Mucosa of gallbladder (tissue), 1 donor: Measurements from ENCODE around the gene CUX1. TPM values are rescaled to one million over a fixed set of nuclear protein-coding genes. Genes with fewer than 3 reads are reported as not detected.

Source experiments
- DNase-seq: peaks from one replicate; pipeline ENCODE4 v3.0.0-alpha.2; 2020; ENCODE audit warnings: low spot score
- total RNA-seq: library from RNA; stranded (reverse); gene quantifications from one replicate; pipeline ENCODE4 v1.2.1, GENCODE V29; 2021
- donor health status: DM: no; HTN: no; CAD: no.

Gene CUX1
- total RNA-seq, 1 donor from 2014 or later = 129 TPM

GRCh38 chr7:102266541-102266940 lies 449.1 kb downstream of the CUX1 start:
- no peak for DNase-seq

GRCh38 chr7:102268635-102269034 lies 451.2 kb downstream of the CUX1 start:
- DNase-seq = no peak

- no peak for DNase-seq
These were observed 452.9 kb downstream of the CUX1 start for GRCh38 chr7:102270178-102270887.

GRCh38 chr7:102271158-102271798 lies 453.9 kb downstream of the CUX1 start:
- DNase-seq = no peak

GRCh38 chr7:102272075-102272916 lies 454.9 kb downstream of the CUX1 start:
- DNase-seq = peak; percentile 70

GRCh38 chr7:102272917-102273748 lies 455.7 kb downstream of the CUX1 start:
- DNase-seq = no peak

- DNase-seq = peak; percentile 66
These were observed 456.6 kb downstream of the CUX1 start for GRCh38 chr7:102273749-102274712.

- DNase-seq = no peak
These were observed 457.8 kb downstream of the CUX1 start for GRCh38 chr7:102275123-102275703.

- no peak for DNase-seq
These were observed 460.5 kb downstream of the CUX1 start for GRCh38 chr7:102277901-102278300.

GRCh38 chr7:102279537-102280400 lies 462.3 kb downstream of the CUX1 start:
- DNase-seq = no peak

GRCh38 chr7:102280521-102280920 lies 463.1 kb downstream of the CUX1 start:
- no peak for DNase-seq

GRCh38 chr7:102281785-102282184 lies 464.4 kb downstream of the CUX1 start:
- no peak for DNase-seq

- DNase-seq = no peak
These were observed 465.3 kb downstream of the CUX1 start for GRCh38 chr7:102282465-102283362.

GRCh38 chr7:102283477-102284189 lies 466.2 kb downstream of the CUX1 start:
- no peak for DNase-seq

GRCh38 chr7:102284399-102284798 lies 467.0 kb downstream of the CUX1 start:
- DNase-seq = no peak

GRCh38 chr7:102284891-102285539 lies 467.6 kb downstream of the CUX1 start:
- no peak for DNase-seq
